Raji (cell line): ENCODE results near the gene SLC30A4.

Experiments
- POLR2A ChIP-seq: IDR thresholded peaks from 2 replicates; pipeline ENCODE4 v1.6.1; 2011; ENCODE audit warnings: low read depth, low read length, control low read depth; ENCODE audit not compliant: insufficient read depth

The SLC30A4 gene

GRCh38 chr15:45439521-45440260 is 82.9 kb downstream of the SLC30A4 start:
- no peak for TF ChIP-seq POLR2A

GRCh38 chr15:45435124-45435903 is 87.2 kb downstream of the SLC30A4 start:
- no peak for TF ChIP-seq POLR2A

- TF ChIP-seq POLR2A = no peak
Observed at GRCh38 chr15:45434078-45434567, 88.4 kb downstream of the SLC30A4 start.

- TF ChIP-seq POLR2A = no peak
Observed at GRCh38 chr15:45431511-45431910, 91.0 kb downstream of the SLC30A4 start.

- no peak for TF ChIP-seq POLR2A
Observed at GRCh38 chr15:45429941-45430792, 92.4 kb downstream of the SLC30A4 start.
